HepG2 (cell line): ENCODE data around the gene FAM181A.

Experiments used
- EEA1 ChIP-seq: sonication (generic); formaldehyde crosslinking; IDR thresholded peaks from 2 replicates; pipeline ENCODE4 v1.5.1; 2020; ENCODE audit warnings: mild to moderate bottlenecking, missing genetic modification reagents, borderline replicate concordance
- KLF6 ChIP-seq: IDR thresholded peaks from 2 replicates; pipeline ENCODE4 v1.8.0; 2016; ENCODE audit warnings: missing biosample characterization, missing genetic modification reagents
- POLR2A ChIP-seq, 2 experiments: IDR thresholded peaks; 2 replicates each; pipeline ENCODE4 v1.6.1; 2011; ENCODE audit warnings: low read depth in 2 of 2, low read length in 2 of 2, mild to moderate bottlenecking in 1 of 2, moderate library complexity in 1 of 2; ENCODE audit not compliant: insufficient read depth in 1 of 2
- ZFP62 ChIP-seq: sonication (generic); formaldehyde crosslinking; IDR thresholded peaks from 2 replicates; pipeline ENCODE4 v1.4.0; 2020; ENCODE audit warnings: missing genetic modification reagents
- ZNF335 ChIP-seq: sonication (generic); formaldehyde crosslinking; IDR thresholded peaks from 2 replicates; pipeline ENCODE4 v1.4.0; 2020; ENCODE audit warnings: missing genetic modification reagents
- ZNF354B ChIP-seq: sonication (generic); formaldehyde crosslinking; IDR thresholded peaks from 2 replicates; pipeline ENCODE4 v1.8.0; 2022; ENCODE audit warnings: mild to moderate bottlenecking, missing genetic modification reagents
- TF ChIP-seq, protein P1 (sequence below), 2 experiments: sonication (generic) in 1 of 2; formaldehyde crosslinking in 1 of 2; IDR thresholded peaks; 2 replicates each; pipeline versions ENCODE4 v1.5.1 to v1.6.1; 2011 to 2020; ENCODE audit warnings: borderline replicate concordance in 1 of 2, low read depth in 1 of 2, low read length in 1 of 2, mild to moderate bottlenecking in 1 of 2, missing genetic modification reagents in 1 of 2, moderate library complexity in 1 of 2
- TF ChIP-seq, protein P2 (sequence below): sonication (generic); formaldehyde crosslinking; IDR thresholded peaks from 2 replicates; pipeline ENCODE4 v1.5.0; 2020; ENCODE audit warnings: mild to moderate bottlenecking, missing genetic modification reagents, moderate library complexity
- TF ChIP-seq, protein P3 (sequence below): IDR thresholded peaks from 2 replicates; pipeline ENCODE4 v1.6.1; 2016

DNA sequence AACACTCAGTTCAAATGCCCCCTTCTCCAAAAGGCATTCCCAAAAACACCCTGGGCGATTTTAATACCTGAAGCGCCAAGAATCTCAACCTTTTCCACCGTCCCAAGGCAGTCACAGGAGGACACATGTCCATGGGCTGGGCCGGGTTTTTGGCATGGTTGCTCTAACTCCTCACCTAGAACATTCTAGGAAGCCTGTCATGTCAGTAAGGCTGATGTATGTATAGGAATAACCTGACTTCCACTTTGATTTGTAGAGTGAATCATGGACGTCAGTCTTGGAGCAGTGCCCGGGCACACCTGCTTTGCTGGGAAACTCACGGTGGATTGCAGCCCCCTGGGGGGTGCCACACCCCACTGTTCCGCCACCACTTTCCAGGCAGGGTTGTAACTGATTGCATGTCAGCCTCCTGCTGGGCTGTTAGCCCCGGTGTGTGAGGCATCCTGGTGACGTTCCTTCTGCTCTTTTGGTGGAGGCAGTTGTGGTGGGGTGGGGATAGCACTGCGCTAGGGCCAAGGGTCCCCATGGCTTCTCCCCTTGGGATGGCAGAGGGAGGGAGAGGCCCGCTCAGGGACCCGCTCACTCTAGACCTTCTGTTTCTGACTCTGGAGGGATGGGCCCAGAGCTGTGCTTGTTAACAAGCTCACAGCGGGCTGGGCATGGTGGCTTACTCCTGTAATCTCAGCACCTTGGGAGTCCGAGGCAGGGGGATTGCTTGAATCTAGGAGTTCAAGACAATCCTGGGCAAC lies 35.2 kb upstream of the FAM181A start:
- TF ChIP-seq POLR2A (IDR thresholded peaks at IDR 0.05; ENCODE audit: insufficient read depth in 1 of 2, low read depth in 2 of 2, low read length in 2 of 2): no peak
- TF ChIP-seq ZFP62: no peak
- no peak for TF ChIP-seq ZNF354B (CRISPR knock-in tag)
- TF ChIP-seq, protein P1, sequence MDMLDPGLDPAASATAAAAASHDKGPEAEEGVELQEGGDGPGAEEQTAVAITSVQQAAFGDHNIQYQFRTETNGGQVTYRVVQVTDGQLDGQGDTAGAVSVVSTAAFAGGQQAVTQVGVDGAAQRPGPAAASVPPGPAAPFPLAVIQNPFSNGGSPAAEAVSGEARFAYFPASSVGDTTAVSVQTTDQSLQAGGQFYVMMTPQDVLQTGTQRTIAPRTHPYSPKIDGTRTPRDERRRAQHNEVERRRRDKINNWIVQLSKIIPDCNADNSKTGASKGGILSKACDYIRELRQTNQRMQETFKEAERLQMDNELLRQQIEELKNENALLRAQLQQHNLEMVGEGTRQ (IDR thresholded peaks at IDR 0.05; ENCODE audit: low read depth, low read length): no peak
- TF ChIP-seq, protein P1 (CRISPR knock-in tag; IDR thresholded peaks at IDR 0.05; ENCODE audit: borderline replicate concordance): no peak
- TF ChIP-seq, protein P2, sequence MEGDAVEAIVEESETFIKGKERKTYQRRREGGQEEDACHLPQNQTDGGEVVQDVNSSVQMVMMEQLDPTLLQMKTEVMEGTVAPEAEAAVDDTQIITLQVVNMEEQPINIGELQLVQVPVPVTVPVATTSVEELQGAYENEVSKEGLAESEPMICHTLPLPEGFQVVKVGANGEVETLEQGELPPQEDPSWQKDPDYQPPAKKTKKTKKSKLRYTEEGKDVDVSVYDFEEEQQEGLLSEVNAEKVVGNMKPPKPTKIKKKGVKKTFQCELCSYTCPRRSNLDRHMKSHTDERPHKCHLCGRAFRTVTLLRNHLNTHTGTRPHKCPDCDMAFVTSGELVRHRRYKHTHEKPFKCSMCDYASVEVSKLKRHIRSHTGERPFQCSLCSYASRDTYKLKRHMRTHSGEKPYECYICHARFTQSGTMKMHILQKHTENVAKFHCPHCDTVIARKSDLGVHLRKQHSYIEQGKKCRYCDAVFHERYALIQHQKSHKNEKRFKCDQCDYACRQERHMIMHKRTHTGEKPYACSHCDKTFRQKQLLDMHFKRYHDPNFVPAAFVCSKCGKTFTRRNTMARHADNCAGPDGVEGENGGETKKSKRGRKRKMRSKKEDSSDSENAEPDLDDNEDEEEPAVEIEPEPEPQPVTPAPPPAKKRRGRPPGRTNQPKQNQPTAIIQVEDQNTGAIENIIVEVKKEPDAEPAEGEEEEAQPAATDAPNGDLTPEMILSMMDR (CRISPR knock-in tag): no peak
- TF ChIP-seq, protein P3, sequence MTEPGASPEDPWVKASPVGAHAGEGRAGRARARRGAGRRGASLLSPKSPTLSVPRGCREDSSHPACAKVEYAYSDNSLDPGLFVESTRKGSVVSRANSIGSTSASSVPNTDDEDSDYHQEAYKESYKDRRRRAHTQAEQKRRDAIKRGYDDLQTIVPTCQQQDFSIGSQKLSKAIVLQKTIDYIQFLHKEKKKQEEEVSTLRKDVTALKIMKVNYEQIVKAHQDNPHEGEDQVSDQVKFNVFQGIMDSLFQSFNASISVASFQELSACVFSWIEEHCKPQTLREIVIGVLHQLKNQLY (CRISPR knock-in tag): no peak
- TF ChIP-seq KLF6: no peak
- no peak for TF ChIP-seq EEA1 (CRISPR knock-in tag)
- no peak for TF ChIP-seq ZNF335
